ENCODE measurements around the gene SYT11.

DNA sequence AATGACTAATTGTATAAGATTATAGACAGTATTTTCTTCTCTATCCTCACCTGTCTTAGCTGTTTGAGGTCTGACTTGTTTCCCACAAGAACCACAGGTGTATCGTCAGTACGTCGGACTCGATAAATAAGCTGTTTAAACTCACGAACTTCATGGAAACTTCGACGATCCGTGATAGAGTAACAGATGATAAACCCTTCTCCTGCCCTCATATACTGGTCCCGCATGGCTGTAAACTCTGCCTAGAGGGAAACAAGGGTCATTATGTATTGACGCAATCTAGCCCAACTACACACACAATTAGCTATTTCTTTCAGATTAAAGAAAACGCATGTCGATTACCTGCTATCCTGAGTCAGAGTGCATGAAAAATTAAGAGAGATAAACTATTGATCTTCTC, 44.9 kb downstream of the SYT11 start:
- TF ChIP-seq, protein P1, sequence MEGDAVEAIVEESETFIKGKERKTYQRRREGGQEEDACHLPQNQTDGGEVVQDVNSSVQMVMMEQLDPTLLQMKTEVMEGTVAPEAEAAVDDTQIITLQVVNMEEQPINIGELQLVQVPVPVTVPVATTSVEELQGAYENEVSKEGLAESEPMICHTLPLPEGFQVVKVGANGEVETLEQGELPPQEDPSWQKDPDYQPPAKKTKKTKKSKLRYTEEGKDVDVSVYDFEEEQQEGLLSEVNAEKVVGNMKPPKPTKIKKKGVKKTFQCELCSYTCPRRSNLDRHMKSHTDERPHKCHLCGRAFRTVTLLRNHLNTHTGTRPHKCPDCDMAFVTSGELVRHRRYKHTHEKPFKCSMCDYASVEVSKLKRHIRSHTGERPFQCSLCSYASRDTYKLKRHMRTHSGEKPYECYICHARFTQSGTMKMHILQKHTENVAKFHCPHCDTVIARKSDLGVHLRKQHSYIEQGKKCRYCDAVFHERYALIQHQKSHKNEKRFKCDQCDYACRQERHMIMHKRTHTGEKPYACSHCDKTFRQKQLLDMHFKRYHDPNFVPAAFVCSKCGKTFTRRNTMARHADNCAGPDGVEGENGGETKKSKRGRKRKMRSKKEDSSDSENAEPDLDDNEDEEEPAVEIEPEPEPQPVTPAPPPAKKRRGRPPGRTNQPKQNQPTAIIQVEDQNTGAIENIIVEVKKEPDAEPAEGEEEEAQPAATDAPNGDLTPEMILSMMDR (IDR thresholded peaks at IDR 0.05) = no peak
- no peak for TF ChIP-seq ZFX (IDR thresholded peaks at IDR 0.05; ENCODE audit: borderline replicate concordance)

All from 22Rv1 (cell line).